ENCODE measurements around the gene OSMR.

The OSMR gene

GRCh38 chr5:38845526-38846378 is at the start of gene OSMR:
Gene OSMR (plus strand): TSS chr5:38846012. CDS start chr5:38869045, 23,033 bp downstream.
- in situ Hi-C loops (cut with HindIII; ENCODE audit: low sequenced_read_pairs) = no loop called here

- in situ Hi-C loops (cut with HindIII; ENCODE audit: low sequenced_read_pairs) = no loop called here
These were observed 49.1 kb upstream of the OSMR start for GRCh38 chr5:38796742-38797108.

GRCh38 chr5:38797838-38798237 is 48.0 kb upstream of the OSMR start:
- in situ Hi-C loops (cut with HindIII; ENCODE audit: low sequenced_read_pairs) = no loop called here

- in situ Hi-C loops (cut with HindIII; ENCODE audit: low sequenced_read_pairs) = loop anchor here (10.0 kb wide), 1 partner anchor 355 kb away; no protein-coding TSS in a partner anchor
These were observed 46.0 kb upstream of the OSMR start for GRCh38 chr5:38799556-38800377.

GRCh38 chr5:38800515-38800914 is 45.3 kb upstream of the OSMR start:
- in situ Hi-C loops (cut with HindIII; ENCODE audit: low sequenced_read_pairs) = loop anchor here (10.0 kb wide), 1 partner anchor 356 kb away; no protein-coding TSS in a partner anchor

- in situ Hi-C loops (cut with HindIII; ENCODE audit: low sequenced_read_pairs) = loop anchor here (10.0 kb wide), 1 partner anchor 357 kb away; no protein-coding TSS in a partner anchor
These were observed 43.7 kb upstream of the OSMR start for GRCh38 chr5:38802125-38802524.

GRCh38 chr5:38803246-38803645 is 42.6 kb upstream of the OSMR start:
- in situ Hi-C loops (cut with HindIII; ENCODE audit: low sequenced_read_pairs) = loop anchor here (10.0 kb wide), 1 partner anchor 358 kb away; no protein-coding TSS in a partner anchor

GRCh38 chr5:38806775-38807258 is 39.0 kb upstream of the OSMR start:
- in situ Hi-C loops (cut with HindIII; ENCODE audit: low sequenced_read_pairs) = loop anchor here (10.0 kb wide), 1 partner anchor 362 kb away; no protein-coding TSS in a partner anchor

GRCh38 chr5:38807570-38808483 is 38.0 kb upstream of the OSMR start:
- in situ Hi-C loops (cut with HindIII; ENCODE audit: low sequenced_read_pairs) = loop anchor here (10.0 kb wide), 1 partner anchor 363 kb away; no protein-coding TSS in a partner anchor

- in situ Hi-C loops (cut with HindIII; ENCODE audit: low sequenced_read_pairs) = loop anchor here (10.0 kb wide), 1 partner anchor 364 kb away; no protein-coding TSS in a partner anchor
These were observed 37.0 kb upstream of the OSMR start for GRCh38 chr5:38808666-38809343.

GRCh38 chr5:38809388-38810359 is 36.1 kb upstream of the OSMR start:
- in situ Hi-C loops (cut with HindIII; ENCODE audit: low sequenced_read_pairs) = loop anchor here (10.0 kb wide), 1 partner anchor 365 kb away; no protein-coding TSS in a partner anchor

GRCh38 chr5:38814879-38815278 is 30.9 kb upstream of the OSMR start:
- in situ Hi-C loops (cut with HindIII; ENCODE audit: low sequenced_read_pairs) = no loop called here

- in situ Hi-C loops (cut with HindIII; ENCODE audit: low sequenced_read_pairs) = no loop called here
These were observed 29.5 kb upstream of the OSMR start for GRCh38 chr5:38816083-38817030.

- in situ Hi-C loops (cut with HindIII; ENCODE audit: low sequenced_read_pairs) = no loop called here
These were observed 24.1 kb upstream of the OSMR start for GRCh38 chr5:38821679-38822078.

- in situ Hi-C loops (cut with HindIII; ENCODE audit: low sequenced_read_pairs) = no loop called here
These were observed 22.3 kb upstream of the OSMR start for GRCh38 chr5:38823503-38823902.

GRCh38 chr5:38824821-38825220 is 21.0 kb upstream of the OSMR start:
- in situ Hi-C loops (cut with HindIII; ENCODE audit: low sequenced_read_pairs) = no loop called here

GRCh38 chr5:38825494-38825893 is 20.3 kb upstream of the OSMR start:
- in situ Hi-C loops (cut with HindIII; ENCODE audit: low sequenced_read_pairs) = no loop called here

Data from DLD1 (cell line).